G401.6 (cell line): Measurements from ENCODE around the gene FSIP1.

ENCODE experiments used
- FAIRE-seq: peaks from 2 replicates; lab custom pipeline; 2012; peaks lifted over from hg19 to GRCh38; lab: Jason Lieb, UNC

FSIP1 gene

DNA sequence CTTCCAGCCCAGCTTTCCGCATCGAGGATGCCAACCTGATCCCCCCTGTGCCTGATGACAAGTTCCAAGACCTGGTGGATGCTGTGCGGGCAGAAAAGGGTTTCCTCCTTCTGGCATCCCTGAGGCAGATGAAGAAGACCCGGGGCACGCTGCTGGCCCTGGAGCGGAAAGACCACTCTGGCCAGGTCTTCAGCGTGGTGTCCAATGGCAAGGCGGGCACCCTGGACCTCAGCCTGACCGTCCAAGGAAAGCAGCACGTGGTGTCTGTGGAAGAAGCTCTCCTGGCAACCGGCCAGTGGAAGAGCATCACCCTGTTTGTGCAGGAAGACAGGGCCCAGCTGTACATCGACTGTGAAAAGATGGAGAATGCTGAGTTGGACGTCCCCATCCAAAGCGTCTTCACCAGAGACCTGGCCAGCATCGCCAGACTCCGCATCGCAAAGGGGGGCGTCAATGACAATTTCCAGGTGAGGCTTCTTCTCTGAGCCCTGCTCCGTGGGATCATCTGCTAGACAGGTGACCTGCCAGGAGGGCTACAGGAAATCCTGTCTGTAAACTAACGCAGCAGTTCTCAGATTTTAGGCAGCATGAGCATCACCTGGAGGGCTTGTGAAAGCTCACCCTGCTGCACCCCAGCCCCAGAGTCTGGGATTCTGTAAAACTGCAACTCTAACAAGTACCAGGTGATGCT, 200.2 kb downstream of the FSIP1 start:
- no peak for FAIRE-seq

DNA sequence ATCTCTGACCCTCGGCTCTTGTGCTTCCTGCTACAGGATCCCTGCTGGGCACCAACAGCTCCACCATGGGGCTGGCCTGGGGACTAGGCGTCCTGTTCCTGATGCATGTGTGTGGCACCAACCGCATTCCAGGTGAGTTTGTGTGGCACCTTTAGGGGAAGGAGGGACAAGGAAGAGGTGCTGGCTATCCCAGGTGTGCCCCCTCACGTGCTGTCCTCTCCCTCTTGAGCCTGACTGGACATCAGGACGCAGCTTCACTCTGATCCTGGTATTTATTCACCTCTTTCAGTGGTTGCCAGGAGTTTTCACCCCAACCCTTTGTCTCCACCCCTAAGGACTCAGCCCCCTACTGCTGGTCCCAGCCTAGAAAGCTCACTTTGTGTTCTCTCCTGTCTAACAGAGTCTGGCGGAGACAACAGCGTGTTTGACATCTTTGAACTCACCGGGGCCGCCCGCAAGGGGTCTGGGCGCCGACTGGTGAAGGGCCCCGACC, 200.8 kb downstream of the FSIP1 start:
- FAIRE-seq = no peak

DNA sequence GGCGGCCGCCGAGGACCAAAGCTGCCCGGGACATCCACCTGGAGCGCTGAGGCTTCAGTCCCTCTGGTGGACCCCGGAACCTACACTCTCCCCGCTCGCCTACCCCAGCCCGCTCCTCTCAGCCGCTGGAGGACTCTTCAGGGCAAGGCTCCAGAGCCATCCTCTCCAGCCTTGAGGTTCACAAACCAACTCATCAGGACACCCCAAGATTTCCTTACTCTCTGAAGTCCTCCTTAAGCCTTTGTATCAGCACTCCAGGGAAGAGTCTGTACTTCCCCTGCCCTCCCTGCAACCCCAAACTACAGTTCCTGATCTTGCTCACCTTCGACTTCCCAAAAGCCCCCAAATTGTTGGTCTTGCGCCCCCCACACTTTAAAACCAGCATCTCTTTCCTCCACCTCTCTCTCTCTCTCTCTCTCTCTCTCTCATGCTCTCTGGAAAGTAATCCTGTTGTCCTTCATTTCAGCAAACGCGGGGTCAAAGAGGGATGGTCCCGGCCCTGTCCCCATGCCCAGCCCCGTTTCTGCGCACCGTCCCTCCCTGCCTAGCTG, 201.3 kb downstream of the FSIP1 start:
- no peak for FAIRE-seq

DNA sequence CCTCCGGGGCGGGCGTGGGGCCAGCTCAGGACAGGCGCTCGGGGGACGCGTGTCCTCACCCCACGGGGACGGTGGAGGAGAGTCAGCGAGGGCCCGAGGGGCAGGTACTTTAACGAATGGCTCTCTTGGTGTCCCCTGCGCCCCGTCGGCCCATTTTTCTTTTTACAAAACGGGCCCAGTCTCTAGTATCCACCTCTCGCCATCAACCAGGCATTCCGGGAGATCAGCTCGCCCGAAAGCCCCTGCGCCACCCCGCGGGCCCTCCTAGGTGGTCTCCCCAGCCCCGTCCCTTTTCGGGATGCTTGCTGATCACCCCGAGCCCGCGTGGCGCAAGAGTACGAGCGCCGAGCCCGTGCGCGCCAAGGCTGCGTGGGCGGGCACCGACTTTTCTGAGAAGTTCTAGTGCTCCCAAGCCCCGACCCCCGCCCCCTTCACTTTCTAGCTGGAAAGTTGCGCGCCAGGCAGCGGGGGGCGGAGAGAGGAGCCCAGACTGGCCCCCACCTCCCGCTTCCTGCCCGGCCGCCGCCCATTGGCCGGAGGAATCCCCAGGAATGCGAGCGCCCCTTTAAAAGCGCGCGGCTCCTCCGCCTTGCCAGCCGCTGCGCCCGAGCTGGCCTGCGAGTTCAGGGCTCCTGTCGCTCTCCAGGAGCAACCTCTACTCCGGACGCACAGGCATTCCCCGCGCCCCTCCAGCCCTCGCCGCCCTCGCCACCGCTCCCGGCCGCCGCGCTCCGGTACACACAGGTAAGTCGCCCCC, 202.0 kb downstream of the FSIP1 start, which contains the start of gene THBS1:
TSS of gene THBS1 (plus strand) at position 595 of the 757 bp plus-strand sequence. CDS start 779 bp downstream, outside the sequence.
- FAIRE-seq = no peak

DNA sequence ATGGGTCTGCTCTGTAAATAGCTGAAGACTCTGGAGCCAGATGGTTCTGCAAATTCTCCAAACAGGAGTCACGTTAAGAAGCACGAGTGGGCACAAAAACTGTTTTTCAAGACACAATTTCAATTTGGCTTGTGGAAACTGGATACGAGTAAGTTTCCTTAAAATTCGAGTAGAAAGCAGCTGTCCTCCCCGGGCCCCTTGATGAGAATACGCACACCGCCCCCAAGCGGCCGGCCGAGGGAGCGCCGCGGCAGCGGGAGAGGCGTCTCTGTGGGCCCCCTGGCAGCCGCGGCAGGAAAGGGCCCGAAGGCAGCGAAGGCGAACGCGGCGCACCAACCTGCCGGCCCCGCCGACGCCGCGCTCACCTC, 202.5 kb downstream of the FSIP1 start:
- FAIRE-seq = no peak

DNA sequence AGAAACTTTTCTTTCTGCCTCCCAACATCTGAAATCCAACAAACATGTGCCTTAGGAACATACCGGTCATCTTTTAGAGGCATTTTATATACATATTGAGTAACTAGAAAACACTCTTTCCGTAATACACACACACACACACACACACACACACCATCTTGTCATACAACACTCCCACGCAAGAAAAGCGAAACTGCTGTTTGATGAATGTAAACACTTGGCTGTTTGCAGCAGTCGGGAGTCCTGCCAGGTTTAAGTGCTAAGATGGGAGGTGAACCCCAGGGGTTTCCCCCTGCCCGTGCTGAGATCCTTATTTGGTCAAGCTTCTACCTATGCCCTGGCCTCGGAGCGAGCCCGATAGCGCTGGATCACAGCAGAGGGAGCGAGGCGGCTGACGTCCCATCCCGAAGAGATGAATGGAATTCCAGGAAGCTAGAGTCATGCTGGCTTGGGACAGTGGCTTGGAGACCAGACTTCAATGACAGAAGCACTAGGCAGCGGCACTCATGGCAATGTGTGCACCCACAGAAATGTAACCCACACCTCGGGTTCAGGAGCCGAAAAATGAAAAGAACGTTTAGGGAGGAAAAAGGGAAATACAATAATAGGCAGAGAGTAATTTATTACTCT, 203.0 kb downstream of the FSIP1 start:
- FAIRE-seq = no peak

DNA sequence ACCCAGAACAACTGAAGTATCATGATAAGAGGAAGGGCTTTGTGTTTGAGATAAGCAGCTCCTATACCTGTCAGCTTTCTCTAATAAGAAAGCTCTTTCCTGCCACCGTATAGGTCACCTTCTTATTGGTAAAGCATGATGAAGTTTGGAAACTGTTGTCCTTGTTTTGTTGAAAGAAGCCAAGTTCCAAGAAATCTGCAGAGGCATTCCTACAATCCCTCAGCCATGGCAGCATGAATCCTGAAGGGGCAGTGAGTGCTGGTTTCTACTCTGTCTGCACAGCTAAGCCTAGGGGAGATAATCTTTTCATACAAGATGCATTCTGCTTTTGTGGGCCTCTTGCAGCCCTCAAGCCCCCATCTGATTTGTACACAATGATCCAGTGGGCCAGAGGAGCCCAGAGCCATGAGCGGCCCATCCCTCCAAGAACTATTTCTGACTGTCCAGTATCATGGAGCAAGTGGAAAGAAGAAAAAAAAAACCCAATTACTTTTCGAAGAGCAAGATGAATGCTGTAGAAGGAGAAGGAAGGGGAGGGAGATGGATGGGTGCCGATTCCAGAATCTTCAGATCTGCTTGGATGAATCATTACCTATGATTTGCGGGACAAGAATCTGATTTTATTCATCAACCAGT, 203.7 kb downstream of the FSIP1 start:
- FAIRE-seq = no peak

DNA sequence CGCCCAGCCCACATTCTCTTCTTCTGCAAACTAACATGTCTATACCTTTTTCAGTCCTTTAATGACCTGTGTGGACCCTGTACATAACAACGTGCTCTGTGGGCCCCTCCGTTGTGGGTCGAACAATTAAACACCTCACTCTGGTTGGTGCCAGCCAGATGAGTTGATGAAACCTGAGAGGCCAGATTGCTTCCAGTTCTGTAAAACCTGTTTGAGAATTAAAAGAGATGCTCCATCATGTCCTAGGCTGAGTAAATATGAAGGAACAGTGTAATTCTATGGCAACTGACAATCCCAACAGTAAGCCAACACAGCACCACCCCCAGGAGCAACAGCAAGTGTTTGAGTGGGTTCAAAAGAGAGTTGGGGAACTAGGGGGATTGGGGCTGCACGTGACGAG, 207.5 kb downstream of the FSIP1 start:
- FAIRE-seq = no peak

DNA sequence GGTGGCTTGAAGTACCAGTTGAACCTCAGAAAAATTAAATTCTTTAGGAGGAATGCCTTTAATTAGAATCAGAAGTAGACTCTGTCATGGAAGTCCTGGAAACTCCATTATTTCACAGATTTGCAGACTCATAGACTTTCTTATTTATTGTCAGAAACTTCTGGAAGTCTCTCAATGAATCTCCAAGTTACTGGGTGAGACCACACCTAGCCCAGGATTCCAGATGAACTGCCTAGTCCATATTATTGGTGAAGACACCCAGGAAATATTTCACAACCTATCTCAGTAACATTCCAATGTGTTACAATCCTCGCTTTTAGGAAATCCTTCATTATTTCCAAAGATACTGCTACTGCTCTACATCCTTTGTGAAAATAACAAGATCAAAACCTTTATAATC, 208.2 kb downstream of the FSIP1 start:
- no peak for FAIRE-seq

DNA sequence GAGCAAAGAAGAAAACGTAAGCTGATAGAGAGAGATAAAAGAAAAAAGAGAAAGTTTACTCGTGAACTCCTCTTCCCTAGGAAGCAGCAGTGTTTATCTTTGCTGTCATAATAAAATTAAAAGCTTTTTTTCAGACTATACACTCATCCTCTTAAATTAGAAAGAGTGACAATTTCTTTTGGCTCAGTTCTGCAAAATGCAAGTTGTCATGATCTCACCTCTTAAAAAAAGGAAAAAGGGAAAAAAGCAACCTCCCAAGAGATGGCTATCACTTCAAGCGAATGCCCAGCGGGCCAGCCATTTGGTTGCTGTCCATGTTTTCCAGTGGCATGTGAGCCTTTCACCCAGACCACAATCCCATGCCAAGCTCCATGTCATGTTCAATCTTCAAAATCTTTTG, 208.8 kb downstream of the FSIP1 start:
- FAIRE-seq = no peak

DNA sequence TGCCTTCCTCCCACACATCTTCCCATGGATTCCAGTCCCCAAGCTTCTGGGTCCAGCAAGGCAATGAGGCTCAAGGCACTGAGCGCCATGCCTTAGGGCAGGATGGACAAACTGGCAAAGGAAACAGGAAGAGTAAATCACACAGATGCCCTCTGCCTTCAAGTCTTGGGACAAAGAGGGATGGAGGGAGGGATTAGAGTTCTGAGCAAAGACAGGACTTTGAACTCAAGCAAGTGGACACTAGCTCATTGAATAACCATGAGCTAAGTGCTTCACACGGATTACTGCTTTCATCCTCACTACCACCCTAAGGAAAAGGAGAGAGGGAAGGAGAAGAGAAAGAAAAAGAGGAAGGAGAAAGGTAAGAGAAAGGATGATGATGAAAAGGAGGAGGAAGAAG, 209.4 kb downstream of the FSIP1 start:
- no peak for FAIRE-seq

DNA sequence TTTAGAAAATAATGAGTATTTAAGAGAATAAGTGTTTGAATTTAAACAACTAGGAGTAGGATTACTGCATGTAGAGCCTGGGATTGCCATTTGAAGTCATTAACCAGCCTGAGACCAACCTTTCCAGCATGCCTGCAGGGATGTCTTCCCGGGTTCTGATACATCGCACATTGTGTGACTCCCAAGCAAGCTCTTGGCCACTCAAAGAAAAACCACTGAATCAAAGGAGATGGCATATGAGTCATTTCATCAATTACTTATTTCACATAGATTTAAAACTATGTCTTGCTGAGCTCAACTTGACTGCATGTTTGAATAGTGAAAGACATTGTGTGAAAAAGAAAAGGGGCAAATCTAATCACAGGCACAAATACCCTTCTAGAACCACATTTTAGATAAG, 216.8 kb downstream of the FSIP1 start:
- no peak for FAIRE-seq

DNA sequence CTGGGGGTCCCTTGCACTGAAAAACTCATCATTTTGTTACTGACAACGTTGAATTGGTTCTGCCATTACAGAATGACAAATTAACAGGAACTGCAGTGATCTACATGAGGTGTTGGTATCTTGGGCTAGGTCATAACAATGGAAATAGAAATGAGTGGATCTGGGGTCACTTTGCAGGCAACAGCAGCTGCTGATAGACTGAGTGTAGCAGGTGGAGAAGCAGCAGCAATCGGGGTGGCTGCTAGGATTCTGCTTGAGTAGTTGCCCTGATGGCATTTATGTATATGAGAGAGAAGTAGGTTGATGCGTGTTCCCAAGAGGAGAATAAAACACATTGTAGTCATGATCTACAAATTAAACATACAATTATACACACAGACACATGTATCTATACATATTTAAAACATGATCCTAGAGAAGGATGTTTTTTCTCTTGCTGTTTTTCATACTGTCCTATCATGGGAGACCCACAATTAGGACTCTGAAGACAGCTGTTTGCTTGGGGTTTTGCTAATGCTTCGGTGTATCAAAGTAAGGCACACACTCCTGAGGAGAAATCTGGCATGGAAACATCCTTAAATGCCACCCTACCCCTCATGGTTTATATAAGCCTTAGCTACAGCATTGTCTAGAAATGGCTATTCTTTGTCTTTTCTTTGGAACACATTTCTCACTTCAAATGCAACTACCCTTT, 217.5 kb downstream of the FSIP1 start:
- no peak for FAIRE-seq

DNA sequence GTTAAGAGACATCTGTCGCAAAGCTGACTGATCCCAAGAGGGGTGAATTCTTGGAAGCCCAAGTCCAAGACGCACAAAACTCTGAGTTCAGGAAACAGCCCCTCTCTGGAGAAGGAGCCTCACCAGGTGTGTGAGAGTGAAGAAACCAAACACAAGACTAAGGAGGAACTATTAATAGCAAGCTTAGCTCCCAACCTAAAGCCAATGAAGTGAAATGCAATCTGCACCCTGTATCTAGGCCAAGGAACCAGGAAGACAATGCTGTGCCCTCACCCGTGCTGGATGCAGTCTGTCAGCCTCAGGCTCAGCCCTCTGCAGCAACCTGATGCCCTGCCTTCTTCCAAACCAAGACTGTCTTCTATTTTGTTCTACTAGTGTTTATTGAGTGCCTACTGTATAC, 224.2 kb downstream of the FSIP1 start:
- FAIRE-seq = no peak

DNA sequence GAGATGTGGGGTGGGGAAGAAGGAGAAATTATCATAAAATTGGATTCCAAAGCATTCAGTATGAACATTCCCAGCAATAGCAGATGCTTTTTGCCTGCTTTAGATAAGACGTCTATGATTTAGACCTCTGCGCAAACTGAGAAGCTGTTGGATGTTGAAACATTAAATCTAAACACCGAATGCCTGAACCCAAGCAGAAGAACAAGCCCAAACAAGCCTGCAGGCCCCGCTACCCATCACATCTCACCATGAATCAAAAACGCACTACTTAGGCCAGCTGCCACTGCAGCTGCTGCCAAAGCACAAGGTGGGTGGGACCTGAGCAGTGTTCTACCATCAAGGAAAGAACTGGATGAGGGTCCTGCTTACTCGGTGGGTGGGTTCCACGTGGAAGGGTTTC, 226.2 kb downstream of the FSIP1 start:
- FAIRE-seq = no peak

DNA sequence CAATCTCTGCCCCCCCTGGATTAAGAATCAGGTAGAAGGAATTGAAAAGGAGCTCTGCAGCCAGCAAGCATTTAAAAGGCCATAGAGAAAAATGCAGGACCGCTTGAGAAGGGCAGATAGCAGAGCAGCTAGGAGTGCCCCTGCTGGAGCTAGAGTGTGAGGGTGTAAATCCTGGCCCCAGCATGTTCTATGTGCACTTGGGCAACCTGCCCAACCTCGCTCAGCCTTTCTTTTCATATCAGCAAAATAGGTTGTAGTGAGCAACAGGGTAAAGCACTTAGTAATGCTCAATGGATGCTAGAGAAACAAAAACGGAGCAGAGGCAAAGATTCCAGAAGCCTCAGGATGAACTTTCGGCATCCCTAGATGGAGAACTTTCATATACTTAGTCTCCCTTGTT, 226.8 kb downstream of the FSIP1 start:
- no peak for FAIRE-seq

DNA sequence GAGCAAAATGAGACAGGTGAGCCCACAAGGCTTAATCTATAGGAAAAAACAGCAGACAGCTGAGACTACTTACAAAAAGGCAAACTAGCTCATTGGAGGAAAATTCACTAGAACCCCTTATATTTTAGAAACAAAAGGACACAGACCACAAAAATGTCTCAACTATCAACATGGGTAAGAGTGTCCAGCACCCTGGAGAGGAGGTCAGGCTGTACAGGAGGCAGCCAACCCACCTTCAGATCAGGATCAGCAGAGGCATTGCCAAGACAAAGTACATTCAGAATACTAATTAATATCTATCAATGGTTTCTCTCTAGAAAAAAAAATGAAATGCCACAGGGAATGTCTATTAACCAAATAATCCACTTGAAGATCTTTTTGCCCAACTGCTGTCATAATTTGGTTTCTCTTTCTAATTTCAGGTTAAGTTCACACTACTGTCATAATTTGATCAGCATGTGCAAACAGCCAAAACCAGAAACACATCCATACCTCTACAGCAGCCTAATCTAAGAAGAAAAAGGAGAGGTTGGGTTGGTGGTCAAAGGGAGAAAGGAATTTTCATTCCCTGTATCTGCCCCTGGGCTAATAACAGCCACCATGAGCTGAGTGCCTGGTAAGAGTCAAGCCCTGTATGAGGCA, 227.8 kb downstream of the FSIP1 start:
- no peak for FAIRE-seq

DNA sequence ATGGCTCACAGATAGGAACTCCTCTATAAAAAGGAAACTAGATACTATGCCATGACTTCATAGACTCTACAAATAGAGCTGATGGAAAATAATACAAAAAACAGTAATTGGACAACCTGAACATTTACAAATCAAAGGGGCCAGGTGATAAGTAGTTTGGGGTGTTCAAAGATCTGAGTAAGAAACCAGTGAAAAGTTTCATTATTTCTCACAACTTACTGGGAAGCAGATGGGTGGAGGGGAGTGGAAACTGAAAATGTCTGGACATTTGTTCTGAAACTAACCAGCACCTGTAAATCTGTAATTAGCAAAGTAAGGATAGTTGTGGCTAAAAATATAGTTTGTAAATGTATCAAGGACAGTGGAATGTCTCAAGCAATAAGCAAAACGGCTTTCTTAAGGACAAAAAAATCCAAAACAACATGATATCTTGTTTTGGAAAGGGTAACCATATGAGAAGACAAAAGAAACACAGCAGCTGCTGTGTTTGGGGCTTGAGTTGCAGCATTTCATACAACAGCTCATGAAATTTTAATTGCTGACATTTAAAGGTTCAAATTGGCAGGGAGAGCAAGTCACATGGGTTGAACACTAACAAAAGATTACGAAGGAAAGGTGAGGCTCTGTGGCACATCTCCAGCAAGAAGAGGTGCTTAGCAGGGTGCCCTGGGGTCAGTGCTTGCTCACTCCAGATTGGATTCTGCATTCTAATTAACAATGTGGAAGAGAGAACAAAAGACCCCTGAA, 228.5 kb downstream of the FSIP1 start:
- no peak for FAIRE-seq

DNA sequence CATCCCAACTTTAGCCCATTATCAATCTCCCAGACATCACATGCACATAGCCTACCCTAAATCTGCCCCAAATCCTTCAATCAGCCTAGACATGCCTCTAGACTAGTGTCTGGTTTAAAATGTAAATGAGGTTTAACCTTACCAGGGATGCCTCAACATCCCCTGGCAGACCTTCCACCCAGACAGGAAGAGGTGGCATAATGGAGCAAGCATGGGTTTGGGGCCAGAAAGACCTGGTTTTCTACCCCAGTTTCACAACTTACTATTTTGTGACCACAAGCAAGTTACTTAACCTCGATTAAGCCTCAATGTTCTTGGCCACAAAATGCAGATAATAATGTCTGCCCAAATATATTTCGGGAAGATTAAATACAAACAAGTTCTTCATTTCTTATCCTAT, 230.1 kb downstream of the FSIP1 start:
- FAIRE-seq = no peak

DNA sequence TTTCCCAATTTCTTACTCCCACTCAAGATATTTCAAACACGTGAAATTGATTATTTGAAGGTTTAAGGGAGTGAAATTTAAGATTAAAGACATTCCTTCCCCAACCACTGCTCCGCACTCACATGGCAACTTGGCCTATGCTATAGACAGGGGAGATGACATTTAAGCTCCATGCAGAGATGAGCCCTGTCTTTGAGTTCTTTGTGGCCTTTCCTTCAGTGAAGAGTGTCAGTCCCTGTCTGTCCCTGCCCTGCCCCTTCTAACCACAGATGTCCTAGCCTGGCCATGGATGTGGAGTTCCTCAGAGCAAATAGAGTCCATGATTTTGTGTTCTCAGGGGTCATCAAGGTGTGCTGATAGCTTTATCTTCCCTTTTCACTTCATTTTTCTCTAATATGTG, 231.2 kb downstream of the FSIP1 start:
- FAIRE-seq = no peak
